Skeletal muscle cell (primary cell): Measurements from ENCODE around the gene CCDC74A.
"Not testable (repeated sequence)": the region's sequence is repeated elsewhere in the genome, so short reads cannot be mapped to it uniquely, and the experiment has no call there.

Experiments used
- DNase-seq: peaks from one replicate; pipeline ENCODE4 v3.0.0-alpha.2; 2010; ENCODE audit warnings: low read depth
- H3K4me3 ChIP-seq: 2 replicates; pipeline ENCODE4 v1.5.1; 2011; ENCODE audit warnings: low read depth, mild to moderate bottlenecking, control low read depth, low read length, moderate library complexity

Gene CCDC74A

DNA sequence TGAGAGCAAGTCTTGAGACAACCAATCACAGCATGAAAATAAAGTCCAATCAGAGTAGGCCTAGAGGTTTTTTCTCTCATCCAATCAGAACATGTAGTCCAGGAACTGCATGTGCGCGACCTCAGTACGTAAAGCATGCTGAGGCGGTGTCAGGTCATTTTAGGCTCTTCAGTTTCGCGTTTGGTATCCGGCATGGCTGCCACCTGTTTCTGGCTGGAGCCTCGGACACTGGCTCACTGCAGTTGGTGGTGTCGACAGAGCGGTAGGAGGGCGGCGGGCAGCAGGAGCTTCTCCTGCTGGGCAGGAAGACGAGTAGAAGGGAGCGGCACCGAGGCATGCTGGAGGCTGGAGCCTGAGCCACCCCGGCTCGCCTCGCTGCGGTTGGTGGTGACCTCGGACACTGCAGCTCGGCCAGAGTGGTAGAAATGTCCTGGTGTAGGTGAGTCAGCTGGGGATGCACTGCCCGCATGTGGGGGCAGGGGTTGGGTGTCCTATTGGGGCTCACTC lies 15.8 kb downstream of the CCDC74A start:
- no peak for DNase-seq
- H3K4me3 ChIP-seq, result no peak overlapping the region

DNA sequence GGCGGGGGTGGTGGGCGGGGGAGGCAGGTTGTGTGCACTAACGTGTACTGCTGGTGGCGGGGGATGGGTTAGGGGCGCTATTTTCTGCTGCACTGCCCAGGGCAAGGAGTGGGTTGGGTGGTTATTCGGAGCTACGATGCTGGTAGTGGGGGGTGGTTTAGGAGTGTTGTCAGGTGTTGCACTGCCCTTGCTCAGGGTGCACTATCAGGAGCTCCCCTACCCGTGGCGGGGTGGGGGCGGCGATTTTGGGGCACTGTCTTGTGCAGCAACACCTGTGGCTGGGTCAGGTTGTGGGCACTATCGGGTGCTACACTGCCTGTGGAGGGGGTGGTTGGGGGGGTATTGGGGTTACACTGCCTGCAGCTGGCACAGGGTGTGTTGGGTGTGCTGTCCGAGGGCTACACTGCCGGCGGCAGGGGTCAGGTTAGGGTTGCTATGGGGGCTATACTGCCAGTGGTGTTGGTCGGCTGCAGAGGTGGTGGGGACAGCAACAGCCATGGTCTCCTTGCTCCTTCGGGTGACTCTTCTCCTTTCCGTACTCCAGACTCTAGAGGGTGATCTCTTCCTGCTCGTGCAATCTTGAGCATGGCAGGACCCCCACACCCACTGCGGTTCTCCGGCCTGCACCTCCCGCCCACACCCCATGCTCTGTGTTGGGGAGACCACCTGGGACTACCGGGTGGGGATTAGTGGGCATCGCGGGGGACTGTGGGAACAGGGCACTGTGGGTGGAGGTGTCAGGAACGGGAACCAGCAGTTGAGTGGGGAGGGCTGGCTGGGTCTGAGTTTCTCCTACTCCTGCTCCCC lies 16.5 kb downstream of the CCDC74A start:
- H3K4me3 ChIP-seq, DNase-seq: not testable (repeated sequence)

DNA sequence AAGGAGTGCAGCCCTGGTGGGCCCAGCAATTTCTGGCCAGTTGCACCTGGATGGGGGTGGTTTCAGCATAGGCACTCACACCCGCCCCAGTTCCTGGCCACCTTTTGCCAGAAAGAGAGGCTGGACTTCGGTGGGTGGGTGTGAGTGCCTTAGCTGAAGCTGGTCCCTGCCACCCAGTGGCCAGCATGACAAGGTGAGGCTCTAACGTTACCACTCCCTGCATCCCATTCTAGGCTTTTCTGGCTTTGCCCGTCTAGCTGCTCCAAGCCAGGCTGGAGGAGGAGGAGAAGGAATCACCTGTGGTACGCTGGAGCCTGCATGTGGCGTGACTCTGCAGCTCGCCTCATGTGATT lies 17.1 kb downstream of the CCDC74A start:
- not testable (repeated sequence) for H3K4me3 ChIP-seq, DNase-seq

DNA sequence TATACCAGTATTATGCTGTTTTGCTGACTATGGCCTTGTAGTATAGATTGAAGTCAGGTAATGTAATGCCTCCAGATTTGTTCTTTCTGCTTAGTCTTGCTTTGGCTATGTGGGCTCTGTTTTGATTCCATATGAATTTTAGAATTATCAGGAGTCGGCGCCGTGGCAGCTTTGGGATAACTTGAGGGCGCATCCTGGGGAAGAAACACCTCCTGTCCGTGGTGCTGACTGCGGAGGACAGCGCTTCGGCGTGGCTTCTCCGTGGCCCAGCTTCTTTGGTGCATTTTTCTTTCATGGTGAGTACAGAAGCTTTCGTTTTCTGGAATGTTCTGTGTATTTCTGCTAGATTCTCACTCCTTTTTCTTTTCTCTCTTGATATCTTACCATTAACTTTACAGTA lies 25.2 kb downstream of the CCDC74A start:
- no peak overlapping the region for H3K4me3 ChIP-seq
- DNase-seq, result no peak

DNA sequence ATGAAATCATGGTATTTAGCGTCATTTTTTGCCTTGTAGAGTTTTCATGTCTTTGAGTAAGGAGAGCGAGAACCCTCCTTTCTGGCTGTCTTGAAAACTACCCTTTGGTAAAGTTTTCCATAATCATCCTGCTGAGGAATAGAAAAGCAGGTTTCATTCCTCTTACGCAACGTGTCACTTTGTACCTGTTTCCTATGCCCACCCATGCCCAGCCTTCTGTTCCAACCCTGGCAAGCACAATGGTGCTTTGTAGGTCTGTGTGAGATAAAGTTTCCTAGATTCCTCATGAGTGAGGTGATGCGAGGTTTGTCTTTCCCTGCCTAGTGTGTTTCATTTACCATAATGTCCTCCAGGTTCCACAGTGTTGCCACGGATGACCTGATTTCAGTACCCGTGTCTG lies 29.3 kb downstream of the CCDC74A start:
- H3K4me3 ChIP-seq, result no peak overlapping the region
- DNase-seq, result no peak

DNA sequence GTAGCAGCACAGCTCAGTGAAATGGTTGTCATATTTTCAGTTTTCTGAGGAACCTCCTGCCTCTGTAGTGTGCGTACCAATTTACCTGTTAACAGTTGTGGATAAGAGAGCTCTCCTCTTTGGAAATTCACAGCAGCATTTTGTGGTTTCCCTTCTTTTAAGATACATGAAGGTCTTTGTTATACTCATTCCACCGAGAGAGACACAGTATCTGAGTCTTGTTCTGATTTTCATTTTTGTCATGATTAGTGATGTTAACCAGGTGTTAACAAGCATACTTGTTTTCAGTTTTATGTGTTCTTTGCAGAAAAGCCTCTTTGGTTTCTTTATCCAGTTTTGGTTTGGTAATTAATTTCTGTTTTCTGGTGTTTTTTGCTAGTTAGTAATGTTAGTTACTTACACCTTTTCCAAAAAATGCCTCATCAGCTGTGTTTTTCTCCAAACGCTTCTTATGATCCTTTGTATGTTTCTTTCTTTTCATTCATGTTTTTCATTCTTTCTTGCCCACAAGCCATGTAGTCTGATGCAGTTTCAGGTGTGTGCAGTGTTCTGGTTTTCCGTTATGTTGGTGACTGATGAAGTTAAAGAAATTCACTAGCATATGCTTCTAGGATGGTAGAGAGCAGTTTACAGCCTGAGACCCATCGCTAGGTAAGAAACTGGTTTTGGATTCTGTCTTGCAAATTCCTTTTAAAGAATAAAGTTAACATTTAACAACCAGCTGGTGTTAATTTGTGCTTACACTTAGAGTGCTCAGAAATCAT lies 30.1 kb downstream of the CCDC74A start:
- no peak for DNase-seq
- H3K4me3 ChIP-seq, result no peak overlapping the region

DNA sequence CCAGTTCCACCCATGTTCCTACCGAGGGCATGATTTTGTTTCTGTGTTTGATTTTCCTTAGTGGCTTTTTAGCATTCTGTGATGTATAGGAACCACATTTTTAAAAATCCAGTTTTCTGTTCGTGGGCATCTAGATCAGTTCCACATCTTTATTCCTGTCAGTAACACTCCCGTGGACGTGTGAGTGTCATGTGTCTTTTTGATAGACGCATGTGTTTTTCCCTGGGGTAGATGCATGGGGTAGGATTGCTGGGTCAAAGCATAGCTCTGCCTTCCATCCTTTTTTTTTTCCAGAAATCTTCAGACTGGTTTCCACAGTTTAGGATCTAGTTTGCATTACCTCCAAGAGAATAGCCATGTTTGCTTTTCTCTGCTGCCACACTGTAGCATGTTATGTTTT lies 38.7 kb downstream of the CCDC74A start:
- H3K4me3 ChIP-seq, result no peak overlapping the region
- DNase-seq, result no peak

DNA sequence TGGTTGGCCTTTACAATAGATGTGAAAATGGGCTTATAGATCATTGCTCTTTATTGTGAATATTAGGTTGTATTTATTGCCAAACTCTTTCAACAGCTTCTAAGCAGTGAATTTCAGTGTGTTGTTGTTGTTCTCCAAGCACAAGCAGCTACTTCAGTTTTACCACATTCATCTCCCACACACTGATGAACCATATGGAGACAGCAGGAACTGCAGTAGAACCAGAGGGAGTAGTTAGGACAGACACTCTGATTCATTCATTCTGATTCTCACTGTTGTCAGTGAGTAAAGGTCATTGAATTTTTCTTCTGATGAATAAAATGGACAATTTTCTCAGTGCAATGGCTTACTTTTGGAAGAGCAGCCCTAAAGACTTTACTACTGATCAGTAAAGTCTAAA lies 40.2 kb downstream of the CCDC74A start:
- no peak overlapping the region for H3K4me3 ChIP-seq
- DNase-seq, result no peak

DNA sequence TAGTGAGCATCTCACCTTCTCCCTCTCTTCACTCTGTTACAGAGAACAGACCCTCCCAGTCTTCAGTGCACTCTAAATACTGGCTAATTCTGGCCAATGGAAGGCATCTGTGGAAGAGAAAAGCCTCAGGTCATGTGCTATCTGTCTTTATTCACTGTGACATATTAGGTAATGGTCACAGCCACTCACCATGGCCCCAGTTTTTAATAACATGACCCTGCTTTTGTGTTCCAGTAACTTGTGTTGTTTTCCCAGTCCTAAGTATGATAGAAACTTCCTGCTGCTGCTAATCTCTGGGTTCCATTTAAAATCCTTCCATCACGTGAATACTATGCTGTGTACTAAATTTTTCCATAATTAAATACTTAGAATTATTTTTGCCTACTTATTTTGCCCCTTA lies 40.7 kb downstream of the CCDC74A start:
- not testable (repeated sequence) for H3K4me3 ChIP-seq, DNase-seq

DNA sequence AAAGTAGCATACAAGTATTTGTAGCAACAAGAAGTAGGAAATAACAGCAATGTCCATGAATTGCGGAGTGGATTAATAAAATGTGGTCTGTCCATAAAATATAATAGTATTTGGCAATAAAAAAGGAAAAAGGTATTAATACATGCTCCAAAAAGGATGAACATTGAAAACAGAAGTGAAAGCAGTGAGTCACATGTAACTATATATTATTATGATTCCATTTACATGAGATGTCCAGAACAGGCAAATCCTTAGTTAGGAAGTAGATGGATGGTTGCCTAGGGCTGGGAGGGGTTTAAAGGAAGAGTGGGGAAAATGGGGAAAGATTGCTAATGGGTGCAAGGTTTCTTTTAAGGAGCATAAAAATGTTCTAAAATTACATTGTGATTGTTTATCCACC lies 44.5 kb downstream of the CCDC74A start:
- no peak overlapping the region for H3K4me3 ChIP-seq

DNA sequence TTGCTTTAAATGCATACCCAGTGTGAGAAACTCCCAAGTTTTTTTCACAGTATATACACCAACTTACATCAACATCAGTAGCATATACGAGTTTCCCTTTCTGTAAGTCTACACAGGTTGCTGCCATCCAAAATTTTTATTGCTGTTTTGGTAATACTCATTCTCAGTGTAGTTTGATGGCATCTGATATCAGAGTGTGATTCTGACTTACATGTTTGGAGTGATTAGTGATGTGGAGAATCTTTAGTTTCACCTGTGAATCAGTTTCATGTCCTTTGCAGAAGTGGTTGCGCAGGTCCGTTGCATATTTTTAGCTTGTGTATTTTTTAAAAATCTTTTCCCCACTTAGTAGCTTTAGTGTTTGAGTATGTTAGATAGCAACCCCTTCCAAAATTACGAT lies 50.1 kb downstream of the CCDC74A start:
- DNase-seq, result no peak
- no peak overlapping the region for H3K4me3 ChIP-seq

More for the DNA sequence above, 44.5 kb downstream of the CCDC74A start:
- no peak for DNase-seq

DNA sequence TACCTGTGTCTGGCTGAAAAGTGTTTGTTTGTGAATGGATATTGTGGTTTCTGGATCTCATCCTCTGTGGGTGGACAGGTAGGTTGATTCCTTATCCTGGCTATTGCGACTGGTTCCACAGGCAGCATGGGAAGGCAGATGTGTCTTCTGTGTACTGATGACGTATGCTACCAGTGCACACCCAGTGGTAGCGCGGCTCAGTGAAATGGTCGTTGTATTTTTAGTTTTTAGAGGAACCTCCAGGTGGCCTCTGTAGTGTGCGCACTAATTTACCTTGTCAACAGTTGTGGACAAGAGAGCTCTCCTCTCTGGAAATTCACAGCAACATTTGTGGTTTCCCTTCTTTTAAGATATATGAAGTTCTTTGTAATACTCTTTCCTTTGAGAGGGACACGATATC lies 52.5 kb downstream of the CCDC74A start:
- DNase-seq, result no peak
- no peak overlapping the region for H3K4me3 ChIP-seq
